ENCODE measurements around the gene MYRFL.
A peak's percentile ranks its signal among the peaks of the same experiment; 100 is the strongest.

MYRFL gene

GRCh38 chr12:69952890-69953289, 127.9 kb downstream of the MYRFL start:
- no peak overlapping the region for H2BK12ac ChIP-seq (ENCODE audit: low read length in 2 of 2)
- no peak overlapping the region for H3K4me2 ChIP-seq (ENCODE audit: low read length, poor library complexity, severe bottlenecking)
- no peak overlapping the region for H3K4ac ChIP-seq (ENCODE audit: low read depth in 1 of 2, low read length in 2 of 2)
- H3K23ac ChIP-seq (ENCODE audit: low read length in 2 of 2) = no peak overlapping the region
- H2BK15ac ChIP-seq (ENCODE audit: low read depth, poor library complexity, severe bottlenecking) = no peak overlapping the region
- no peak overlapping the region for H2AFZ ChIP-seq (ENCODE audit: low read depth, low read length)
- no peak overlapping the region for H4K8ac ChIP-seq (ENCODE audit: low read length)
- H4K91ac ChIP-seq (ENCODE audit: low read length) = no peak overlapping the region
- H3K18ac ChIP-seq (ENCODE audit: low read depth in 1 of 2, low read length in 2 of 2) = no peak overlapping the region
- H3K9me3 ChIP-seq (ENCODE audit: control insufficient read depth, low read length) = peaks cover 8% of the 10 kb centered on the region
- no peak overlapping the region for H3K14ac ChIP-seq (ENCODE audit: low read length in 2 of 2)
- H3K4me3 ChIP-seq (ENCODE audit: insufficient read depth in 1 of 2, low read depth in 1 of 2, low read length in 2 of 2) = no peak overlapping the region
- H3K79me1 ChIP-seq (replicated peaks; ENCODE audit: low read length, poor library complexity, severe bottlenecking) = no peaks in the 10 kb centered on the region
- 89% methylated on average over 2 of the region's 2 CpGs for WGBS
- no peak overlapping the region for H3K27ac ChIP-seq (ENCODE audit: low read length, poor library complexity, severe bottlenecking)
- H2AK5ac ChIP-seq (ENCODE audit: low read length, severe bottlenecking) = no peak overlapping the region
- DNase-seq = no peak
- no peak overlapping the region for H2BK5ac ChIP-seq (ENCODE audit: low read depth, low read length, poor library complexity, severe bottlenecking)
- no peak overlapping the region for H3K9ac ChIP-seq (ENCODE audit: low read length)
- H2BK120ac ChIP-seq (ENCODE audit: low read depth, low read length) = no peak overlapping the region
- no peaks in the 10 kb centered on the region for H3K4me1 ChIP-seq (ENCODE audit: control insufficient read depth, insufficient read depth, low read depth, low read length)
- H3K27me3 ChIP-seq (ENCODE audit: control insufficient read depth in 1 of 2, insufficient read depth in 1 of 2, low read length in 2 of 2) = no peaks in the 10 kb centered on the region
- no peaks in the 10 kb centered on the region for H3K36me3 ChIP-seq (ENCODE audit: control insufficient read depth in 1 of 2, insufficient read depth in 2 of 2, low read depth in 1 of 2, low read length in 2 of 2)

GRCh38 chr12:69961246-69961645, 136.2 kb downstream of the MYRFL start:
- H2BK12ac ChIP-seq (ENCODE audit: low read length in 2 of 2) = no peak overlapping the region
- no peak overlapping the region for H3K9ac ChIP-seq (ENCODE audit: low read length)
- no peak overlapping the region for H2AFZ ChIP-seq (ENCODE audit: low read depth, low read length)
- H3K18ac ChIP-seq (ENCODE audit: low read depth in 1 of 2, low read length in 2 of 2) = no peak overlapping the region
- H3K4me2 ChIP-seq (ENCODE audit: low read length, poor library complexity, severe bottlenecking) = no peak overlapping the region
- H3K4ac ChIP-seq (ENCODE audit: low read depth in 1 of 2, low read length in 2 of 2) = no peak overlapping the region
- no peak overlapping the region for H3K14ac ChIP-seq (ENCODE audit: low read length in 2 of 2)
- peaks cover 1% of the 10 kb centered on the region for H3K4me1 ChIP-seq (ENCODE audit: control insufficient read depth, insufficient read depth, low read depth, low read length)
- H4K8ac ChIP-seq (ENCODE audit: low read length) = no peak overlapping the region
- H2BK5ac ChIP-seq (ENCODE audit: low read depth, low read length, poor library complexity, severe bottlenecking) = no peak overlapping the region
- H2BK15ac ChIP-seq (ENCODE audit: low read depth, poor library complexity, severe bottlenecking) = no peak overlapping the region
- H3K9me3 ChIP-seq (ENCODE audit: control insufficient read depth, low read length) = no peaks in the 10 kb centered on the region
- H3K27ac ChIP-seq (ENCODE audit: low read length, poor library complexity, severe bottlenecking) = no peak overlapping the region
- H4K91ac ChIP-seq (ENCODE audit: low read length) = no peak overlapping the region
- no peak overlapping the region for H2AK5ac ChIP-seq (ENCODE audit: low read length, severe bottlenecking)
- no peaks in the 10 kb centered on the region for H3K36me3 ChIP-seq (ENCODE audit: control insufficient read depth in 1 of 2, insufficient read depth in 2 of 2, low read depth in 1 of 2, low read length in 2 of 2)
- no peak overlapping the region for H3K4me3 ChIP-seq (ENCODE audit: insufficient read depth in 1 of 2, low read depth in 1 of 2, low read length in 2 of 2)
- H2BK120ac ChIP-seq (ENCODE audit: low read depth, low read length) = no peak overlapping the region
- no peak for DNase-seq
- no peaks in the 10 kb centered on the region for H3K27me3 ChIP-seq (ENCODE audit: control insufficient read depth in 1 of 2, insufficient read depth in 1 of 2, low read length in 2 of 2)
- H3K79me1 ChIP-seq (replicated peaks; ENCODE audit: low read length, poor library complexity, severe bottlenecking) = no peaks in the 10 kb centered on the region
- H3K23ac ChIP-seq (ENCODE audit: low read length in 2 of 2) = no peak overlapping the region

- H3K27ac ChIP-seq (ENCODE audit: low read length, poor library complexity, severe bottlenecking) = no peak overlapping the region
- H3K4me3 ChIP-seq (ENCODE audit: insufficient read depth in 1 of 2, low read depth in 1 of 2, low read length in 2 of 2) = peak overlapping the region in 1 of 2 experiments; percentile 3
- H2BK12ac ChIP-seq (ENCODE audit: low read length in 2 of 2) = no peak overlapping the region
- no peak overlapping the region for H4K91ac ChIP-seq (ENCODE audit: low read length)
- peaks cover 1% of the 10 kb centered on the region for H3K4me1 ChIP-seq (ENCODE audit: control insufficient read depth, insufficient read depth, low read depth, low read length)
- H4K8ac ChIP-seq (ENCODE audit: low read length) = no peak overlapping the region
- DNase-seq = peak; percentile 59
- H3K9ac ChIP-seq (ENCODE audit: low read length) = peak overlapping the region; percentile 71
- H3K4me2 ChIP-seq (ENCODE audit: low read length, poor library complexity, severe bottlenecking) = no peak overlapping the region
- 0% methylated on average over 1 of the region's 1 CpG for WGBS
- H2BK15ac ChIP-seq (ENCODE audit: low read depth, poor library complexity, severe bottlenecking) = no peak overlapping the region
- H3K27me3 ChIP-seq (ENCODE audit: control insufficient read depth in 1 of 2, insufficient read depth in 1 of 2, low read length in 2 of 2) = no peaks in the 10 kb centered on the region
- no peak overlapping the region for H2BK120ac ChIP-seq (ENCODE audit: low read depth, low read length)
- no peak overlapping the region for H3K14ac ChIP-seq (ENCODE audit: low read length in 2 of 2)
- H2AK5ac ChIP-seq (ENCODE audit: low read length, severe bottlenecking) = no peak overlapping the region
- H3K79me1 ChIP-seq (replicated peaks; ENCODE audit: low read length, poor library complexity, severe bottlenecking) = no peaks in the 10 kb centered on the region
- H2AFZ ChIP-seq (ENCODE audit: low read depth, low read length) = no peak overlapping the region
- no peaks in the 10 kb centered on the region for H3K36me3 ChIP-seq (ENCODE audit: control insufficient read depth in 1 of 2, insufficient read depth in 2 of 2, low read depth in 1 of 2, low read length in 2 of 2)
- H2BK5ac ChIP-seq (ENCODE audit: low read depth, low read length, poor library complexity, severe bottlenecking) = no peak overlapping the region
- H3K4ac ChIP-seq (ENCODE audit: low read depth in 1 of 2, low read length in 2 of 2) = no peak overlapping the region
- H3K23ac ChIP-seq (ENCODE audit: low read length in 2 of 2) = no peak overlapping the region
- H3K9me3 ChIP-seq (ENCODE audit: control insufficient read depth, low read length) = no peaks in the 10 kb centered on the region
- no peak overlapping the region for H3K18ac ChIP-seq (ENCODE audit: low read depth in 1 of 2, low read length in 2 of 2)
These were observed 141.4 kb downstream of the MYRFL start for GRCh38 chr12:69966409-69966808.

GRCh38 chr12:69966839-69967238, 141.8 kb downstream of the MYRFL start:
- H3K14ac ChIP-seq (ENCODE audit: low read length in 2 of 2) = no peak overlapping the region
- H3K79me1 ChIP-seq (replicated peaks; ENCODE audit: low read length, poor library complexity, severe bottlenecking) = no peaks in the 10 kb centered on the region
- no peak for DNase-seq
- H2BK120ac ChIP-seq (ENCODE audit: low read depth, low read length) = no peak overlapping the region
- peak overlapping the region; percentile 71 for H3K9ac ChIP-seq (ENCODE audit: low read length)
- peaks cover 1% of the 10 kb centered on the region for H3K4me1 ChIP-seq (ENCODE audit: control insufficient read depth, insufficient read depth, low read depth, low read length)
- H2AFZ ChIP-seq (ENCODE audit: low read depth, low read length) = no peak overlapping the region
- H3K27ac ChIP-seq (ENCODE audit: low read length, poor library complexity, severe bottlenecking) = no peak overlapping the region
- H3K23ac ChIP-seq (ENCODE audit: low read length in 2 of 2) = no peak overlapping the region
- WGBS = 87% methylated on average over 3 of the region's 3 CpGs
- H3K4me3 ChIP-seq (ENCODE audit: insufficient read depth in 1 of 2, low read depth in 1 of 2, low read length in 2 of 2) = no peak overlapping the region
- no peak overlapping the region for H3K4me2 ChIP-seq (ENCODE audit: low read length, poor library complexity, severe bottlenecking)
- no peak overlapping the region for H4K8ac ChIP-seq (ENCODE audit: low read length)
- H3K36me3 ChIP-seq (ENCODE audit: control insufficient read depth in 1 of 2, insufficient read depth in 2 of 2, low read depth in 1 of 2, low read length in 2 of 2) = no peaks in the 10 kb centered on the region
- no peak overlapping the region for H4K91ac ChIP-seq (ENCODE audit: low read length)
- H3K9me3 ChIP-seq (ENCODE audit: control insufficient read depth, low read length) = no peaks in the 10 kb centered on the region
- no peak overlapping the region for H3K18ac ChIP-seq (ENCODE audit: low read depth in 1 of 2, low read length in 2 of 2)
- H3K4ac ChIP-seq (ENCODE audit: low read depth in 1 of 2, low read length in 2 of 2) = no peak overlapping the region
- no peak overlapping the region for H2BK12ac ChIP-seq (ENCODE audit: low read length in 2 of 2)
- H3K27me3 ChIP-seq (ENCODE audit: control insufficient read depth in 1 of 2, insufficient read depth in 1 of 2, low read length in 2 of 2) = no peaks in the 10 kb centered on the region
- no peak overlapping the region for H2AK5ac ChIP-seq (ENCODE audit: low read length, severe bottlenecking)
- H2BK15ac ChIP-seq (ENCODE audit: low read depth, poor library complexity, severe bottlenecking) = no peak overlapping the region
- no peak overlapping the region for H2BK5ac ChIP-seq (ENCODE audit: low read depth, low read length, poor library complexity, severe bottlenecking)
